Liver (tissue), 3 donors: ENCODE data around the gene QSOX1.

Experiments used
- CTCF ChIP-seq: fragments of 150-350 bp; IDR thresholded peaks from 2 replicates; pipeline ENCODE4 v1.5.1; 2017; ENCODE audit warnings: improper control_type of control experiment, low read depth, low read length; ENCODE audit not compliant: missing input control
- FOXA1 ChIP-seq: IDR thresholded peaks from 2 replicates; pipeline ENCODE4 v1.6.1; 2016; ENCODE audit warnings: antibody characterized with exemption
- RAD21 ChIP-seq, 2 donors: IDR thresholded peaks; 2 replicates each; pipeline ENCODE4 v1.6.1; 2016; ENCODE audit warnings: antibody characterized with exemption in 2 of 2, mild to moderate bottlenecking in 2 of 2
- SP1 ChIP-seq: IDR thresholded peaks from 2 replicates; pipeline ENCODE4 v1.6.1; 2018; ENCODE audit warnings: antibody characterized with exemption, mild to moderate bottlenecking
- donor health status: healthy.
- donor health status: healthy.

GRCh38 chr1:180135535-180135934 lies 19.1 kb upstream of the QSOX1 start:
- no peak for TF ChIP-seq SP1
- TF ChIP-seq CTCF = no peak
- TF ChIP-seq RAD21 (IDR thresholded peaks at IDR 0.05) = no peak
- no peak for TF ChIP-seq FOXA1
